ENCODE results near the gene DPP10.

Gene DPP10

GRCh38 chr2:115609978-115610377 lies 1167.5 kb downstream of the DPP10 start:
- no peak for DNase-seq

- no peak for DNase-seq
These were observed 1168.4 kb downstream of the DPP10 start for GRCh38 chr2:115610888-115611287.

DNA sequence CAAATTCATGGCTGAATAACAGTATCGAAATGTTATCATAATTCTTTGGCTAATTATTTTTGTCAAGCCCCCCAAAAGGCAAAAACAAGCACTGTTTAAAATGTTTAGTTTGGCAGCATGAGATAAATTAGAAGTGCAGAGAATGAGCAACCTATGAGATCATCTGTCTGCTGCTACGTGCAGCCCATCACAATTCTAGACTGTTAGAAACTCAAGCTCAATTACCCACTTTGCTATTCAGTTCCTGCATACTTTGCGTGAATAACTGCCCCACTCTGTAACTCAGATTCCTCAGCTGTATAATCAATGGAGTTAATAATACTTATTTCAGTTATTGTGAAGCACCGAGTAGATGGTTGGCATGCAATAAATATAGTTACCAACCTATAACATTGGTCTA lies 1181.9 kb downstream of the DPP10 start:
- DNase-seq, result no peak

DNA sequence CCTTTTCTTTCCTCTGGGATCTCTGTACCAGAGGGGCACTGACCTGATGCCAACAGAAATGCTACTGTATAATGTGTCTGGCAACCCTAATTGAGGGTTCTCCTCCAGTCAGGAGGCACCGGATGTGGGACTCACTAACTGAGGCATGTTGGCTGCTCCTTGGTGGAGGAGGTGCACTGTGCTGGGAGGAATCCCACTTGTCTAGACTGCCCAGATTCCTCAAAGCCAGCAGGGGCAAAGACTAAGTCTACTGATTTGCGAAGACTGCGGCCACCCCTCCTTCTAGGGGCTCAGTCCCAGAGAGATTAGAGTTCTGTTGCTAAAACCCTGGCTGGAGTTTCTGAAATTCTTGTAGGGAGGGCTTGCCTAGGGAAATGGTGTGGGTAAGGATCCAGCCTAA lies 1192.1 kb downstream of the DPP10 start:
- DNase-seq, result no peak

DNA sequence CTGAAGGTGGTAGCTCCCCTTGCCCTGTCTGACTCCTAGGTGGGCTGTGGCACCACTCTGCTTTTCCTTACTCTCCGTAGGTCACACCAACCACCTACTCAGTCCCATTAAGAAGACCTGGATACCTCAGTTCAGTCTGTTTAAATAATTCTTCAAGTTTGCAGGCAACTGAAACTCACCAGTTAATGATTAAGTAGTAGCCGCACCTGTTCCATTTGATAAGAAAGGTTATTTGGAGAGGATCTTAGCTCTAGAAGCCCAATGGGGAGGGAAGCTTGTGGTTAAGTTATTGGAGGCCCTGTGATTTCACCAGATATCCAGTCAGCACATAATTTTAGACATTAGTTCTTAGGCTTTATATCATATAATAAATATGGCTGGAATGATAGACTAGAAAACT lies 1193.0 kb downstream of the DPP10 start:
- no peak for DNase-seq

DNA sequence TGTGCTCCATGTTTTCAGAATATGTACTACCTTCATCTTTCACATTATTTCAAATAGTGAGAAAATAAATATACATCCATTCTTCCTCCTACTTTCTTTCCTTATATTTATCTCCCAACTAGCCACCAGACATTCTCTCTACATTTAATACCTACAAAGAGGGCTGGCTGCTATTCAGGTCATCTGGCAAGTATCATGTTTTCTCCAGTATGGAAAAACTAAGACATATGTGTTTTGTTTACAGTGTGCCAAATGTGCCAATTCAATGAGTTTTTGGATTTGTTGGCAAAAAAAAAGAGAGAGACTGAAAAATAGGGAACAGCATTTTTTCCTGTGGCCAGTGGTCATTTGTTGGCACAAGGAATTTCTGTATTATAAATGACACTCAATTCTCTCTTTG lies 1207.3 kb downstream of the DPP10 start:
- DNase-seq, result no peak

GRCh38 chr2:115650827-115651226 lies 1208.4 kb downstream of the DPP10 start:
- DNase-seq, result no peak

GRCh38 chr2:115652652-115653051 lies 1210.2 kb downstream of the DPP10 start:
- no peak for DNase-seq

- DNase-seq, result no peak
These were observed 1211.9 kb downstream of the DPP10 start for GRCh38 chr2:115654362-115654761.

- no peak for DNase-seq
These were observed 1235.7 kb downstream of the DPP10 start for GRCh38 chr2:115678129-115678528.

- DNase-seq, result no peak
These were observed 1241.9 kb downstream of the DPP10 start for GRCh38 chr2:115684345-115684744.

- no peak for DNase-seq
These were observed 1249.0 kb downstream of the DPP10 start for GRCh38 chr2:115691409-115691808.

- no peak for DNase-seq
These were observed 1252.2 kb downstream of the DPP10 start for GRCh38 chr2:115694651-115695050.

GRCh38 chr2:115733190-115733775 lies 1290.8 kb downstream of the DPP10 start:
- no peak for DNase-seq

GRCh38 chr2:115738111-115738510 lies 1295.7 kb downstream of the DPP10 start:
- DNase-seq, result no peak

DNA sequence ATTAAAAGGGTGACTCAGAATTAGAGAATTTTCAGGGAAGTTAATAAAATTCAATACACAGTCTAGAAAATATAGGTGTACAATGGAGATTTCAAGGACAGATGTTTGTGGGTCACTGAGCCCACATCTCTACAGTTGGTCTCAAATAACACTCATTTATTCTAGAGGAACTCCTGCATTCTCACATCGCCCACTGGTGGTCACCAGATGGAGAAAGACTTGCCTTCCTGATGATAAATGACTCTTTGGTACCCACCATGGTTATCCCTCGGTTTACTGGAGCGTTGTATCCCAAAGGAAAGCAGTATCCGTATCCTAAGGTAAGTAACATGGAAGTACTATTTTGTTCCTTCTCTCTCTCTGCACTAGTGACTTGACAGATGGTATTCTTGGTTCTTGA lies 1297.1 kb downstream of the DPP10 start:
- DNase-seq, result no peak

DNA sequence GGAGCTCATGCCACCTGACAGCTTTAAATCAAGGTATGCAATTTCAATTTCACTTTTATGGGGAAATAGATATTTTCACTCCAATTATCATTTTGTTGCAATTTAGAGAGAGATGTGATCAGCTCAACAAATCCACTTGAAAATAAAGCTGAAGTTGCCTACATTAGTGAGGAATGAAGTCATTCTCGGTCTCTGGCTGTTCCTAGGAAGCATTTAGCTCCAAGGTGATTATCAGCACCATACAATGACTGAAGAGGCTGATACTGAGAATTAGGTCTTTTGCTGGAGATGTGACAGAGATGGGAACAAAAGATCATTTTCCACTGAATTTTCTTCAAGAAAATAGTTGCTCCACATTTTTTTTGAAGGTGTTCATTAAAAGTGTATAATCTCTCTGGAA lies 1303.7 kb downstream of the DPP10 start:
- no peak for DNase-seq

DNA sequence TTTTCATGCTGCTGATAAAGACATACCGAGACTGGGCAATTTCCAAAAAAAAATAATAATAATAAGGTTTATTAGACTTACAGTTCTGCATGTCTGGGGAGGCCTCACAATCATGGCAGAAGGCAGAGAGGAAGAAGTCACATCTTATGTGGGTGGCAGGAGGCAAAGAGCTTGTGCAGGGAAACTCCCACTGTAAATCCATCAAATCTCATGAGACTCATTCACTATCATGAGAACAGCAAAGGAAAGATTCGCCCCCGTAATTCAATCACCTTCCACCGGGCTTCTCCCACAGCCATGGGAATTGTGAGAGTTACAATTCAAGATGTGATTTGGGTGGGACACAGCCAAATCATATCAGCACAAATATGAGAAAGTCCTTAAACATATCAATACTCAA lies 1314.8 kb downstream of the DPP10 start:
- no peak for DNase-seq

GRCh38 chr2:115763601-115764000 lies 1321.2 kb downstream of the DPP10 start:
- no peak for DNase-seq

- no peak for DNase-seq
These were observed 1329.1 kb downstream of the DPP10 start for GRCh38 chr2:115771516-115771915.

GRCh38 chr2:115774361-115774760 lies 1331.9 kb downstream of the DPP10 start:
- DNase-seq, result no peak

DNA sequence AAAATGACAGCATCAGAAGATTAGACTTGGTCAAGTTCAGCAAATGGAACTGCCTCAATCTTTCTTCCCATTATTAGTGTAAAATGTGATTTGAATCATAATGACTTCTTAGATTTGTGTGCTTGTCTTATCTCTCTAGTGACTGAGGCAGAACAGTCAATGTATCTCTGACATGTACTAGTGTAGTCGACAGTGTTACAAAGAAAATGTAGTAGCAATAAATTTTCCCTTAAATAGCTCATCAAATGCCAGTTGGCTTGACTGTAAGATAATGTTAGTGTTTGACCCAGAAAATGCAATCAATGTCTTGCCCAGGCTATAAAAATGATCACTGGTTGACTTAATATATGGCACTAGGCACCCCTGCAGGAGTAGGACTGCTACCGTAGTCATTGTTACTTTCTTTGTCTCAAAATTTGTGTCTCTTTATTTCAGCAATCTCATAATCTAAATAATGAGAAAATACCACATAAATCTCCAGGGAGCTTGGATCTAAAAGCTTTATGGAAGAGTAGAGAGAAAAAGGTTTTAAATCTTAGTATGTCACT lies 1336.7 kb downstream of the DPP10 start:
- no peak for DNase-seq

DNA sequence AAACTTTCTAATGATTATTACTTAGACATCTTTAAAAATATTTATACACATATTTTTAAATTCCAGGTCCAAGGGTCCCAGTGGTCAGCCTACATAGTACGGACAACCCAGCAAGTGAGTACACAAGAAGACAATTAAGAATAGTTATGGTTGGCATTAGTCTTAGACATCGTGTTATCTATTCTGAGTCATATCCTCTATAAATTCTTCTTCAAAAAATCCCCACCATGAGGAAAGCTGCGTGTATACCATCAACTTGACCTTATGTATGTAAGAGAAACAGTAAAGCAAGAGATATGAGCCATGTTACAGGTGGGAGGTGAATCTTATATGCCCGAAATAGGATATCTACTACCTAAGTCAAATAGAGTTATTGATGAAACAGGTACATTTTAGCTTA lies 1339.8 kb downstream of the DPP10 start:
- no peak for DNase-seq

DNA sequence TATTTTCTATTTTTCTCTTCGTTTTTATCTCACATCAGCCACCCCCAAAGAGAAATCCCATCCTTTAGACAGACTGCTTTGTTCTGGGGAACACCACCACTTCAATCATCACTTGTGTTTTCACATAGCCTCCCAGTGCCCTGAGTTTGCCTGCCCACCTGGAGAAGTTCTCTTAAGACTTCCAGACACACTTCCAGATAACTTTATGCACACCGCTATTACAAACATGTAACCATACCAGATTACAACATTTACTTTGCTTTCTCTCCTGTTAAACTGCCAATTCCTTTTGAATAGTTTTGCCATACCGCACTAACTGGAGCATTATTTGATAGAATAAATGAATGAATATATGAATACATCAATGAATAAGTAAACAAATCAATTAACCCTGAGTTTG lies 1353.6 kb downstream of the DPP10 start:
- DNase-seq, result no peak

DNA sequence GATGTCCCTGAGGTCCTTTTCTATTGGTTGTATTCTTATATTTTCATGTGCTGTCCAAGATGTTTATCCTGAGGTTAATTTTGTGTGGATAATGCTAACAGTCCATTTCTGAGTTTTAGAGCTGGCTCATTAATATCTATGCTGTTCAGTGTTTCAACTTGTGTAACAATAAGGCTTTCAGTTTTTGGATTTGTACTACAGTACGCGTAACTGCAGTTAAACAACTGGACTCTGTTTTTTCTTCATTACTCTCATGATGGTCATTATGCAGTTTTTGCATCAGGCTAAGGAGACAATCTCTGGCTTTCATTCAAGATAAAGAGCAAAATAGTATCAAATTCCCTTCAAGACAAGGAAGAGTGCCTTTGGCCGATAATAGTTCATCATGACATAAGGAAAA lies 1364.8 kb downstream of the DPP10 start:
- DNase-seq, result no peak
